GM20000 (cell line): ENCODE measurements around the gene LHPP.

ENCODE experiments used
- DNase-seq: peaks from one replicate; pipeline ENCODE4 v3.0.0; 2012; ENCODE audit warnings: low spot score
- CTCF ChIP-seq: IDR thresholded peaks from 2 replicates; pipeline ENCODE4 v1.5.1; 2012; ENCODE audit warnings: mild to moderate bottlenecking, control low read depth; ENCODE audit errors: extremely low read depth, missing control alignments

The LHPP gene

GRCh38 chr10:124517931-124518330 is 56.3 kb downstream of the LHPP start:
- no peak for TF ChIP-seq CTCF
- DNase-seq = no peak

GRCh38 chr10:124518366-124518765 is 56.7 kb downstream of the LHPP start:
- no peak for DNase-seq
- no peak for TF ChIP-seq CTCF

GRCh38 chr10:124520558-124521428 is 59.2 kb downstream of the LHPP start:
- DNase-seq = no peak
- TF ChIP-seq CTCF = no peak

GRCh38 chr10:124521429-124521871 is 59.8 kb downstream of the LHPP start:
- TF ChIP-seq CTCF = no peak
- DNase-seq = no peak

GRCh38 chr10:124522131-124522932 is 60.7 kb downstream of the LHPP start:
- TF ChIP-seq CTCF = no peak
- DNase-seq = no peak

- no peak for TF ChIP-seq CTCF
- DNase-seq = no peak
Measured at GRCh38 chr10:124522933-124523871, 61.6 kb downstream of the LHPP start.
